KOPT-K1 (cell line): ENCODE data around the gene ACER3.
"Not testable (repeated sequence)": the region's sequence is repeated elsewhere in the genome, so short reads cannot be mapped to it uniquely, and the experiment has no call there.

Experiments used
- H3K27ac ChIP-seq: fragments of 200-600 bp; sonication (generic); 2 replicates; pipeline ENCODE4 v1.5.1; 2016; ENCODE audit warnings: antibody characterized with exemption, mild to moderate bottlenecking, low read depth, low read length; ENCODE audit not compliant: poor library complexity, severe bottlenecking
- H3K36me3 ChIP-seq: fragments of 200-600 bp; sonication (generic); 2 replicates; pipeline ENCODE4 v1.5.1; 2017; ENCODE audit warnings: antibody characterized with exemption, mild to moderate bottlenecking, low read length, moderate library complexity; ENCODE audit not compliant: insufficient read depth
- H3K9me3 ChIP-seq: fragments of 200-600 bp; sonication (generic); 2 replicates; pipeline ENCODE4 v1.5.1; 2017; ENCODE audit warnings: antibody characterized with exemption, low read length, mild to moderate bottlenecking; ENCODE audit not compliant: insufficient read depth, poor library complexity, severe bottlenecking

Gene ACER3

GRCh38 chr11:77009533-77010160, 148.9 kb downstream of the ACER3 start:
- Histone ChIP-seq H3K27ac (no peak overlapping the region), H3K36me3 (no peaks in the 10 kb centered on the region), H3K9me3 (no peaks in the 10 kb centered on the region)

DNA sequence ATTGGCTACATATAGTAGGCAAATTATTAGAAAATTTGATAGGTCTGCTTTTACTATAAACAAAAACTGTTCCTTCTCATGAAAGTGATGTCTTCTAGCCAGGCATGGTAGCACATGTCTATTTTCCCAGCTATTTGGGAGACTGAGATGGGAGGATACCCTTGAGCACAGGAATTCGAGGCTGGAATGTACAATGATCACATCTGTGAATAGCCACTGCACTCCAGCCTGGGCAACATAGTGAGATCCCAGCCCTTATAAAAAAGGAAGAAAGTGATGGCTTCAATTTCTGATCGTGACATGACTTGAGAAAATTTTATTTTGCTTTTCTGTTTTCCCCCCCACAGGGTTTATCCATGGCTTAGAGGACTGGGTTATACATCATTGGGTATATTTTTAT, 154.0 kb downstream of the ACER3 start:
- Histone ChIP-seq H3K27ac (no peak overlapping the region), H3K36me3 (no peaks in the 10 kb centered on the region), H3K9me3 (no peaks in the 10 kb centered on the region)

- H3K36me3 ChIP-seq, result not testable (repeated sequence)
Measured at GRCh38 chr11:77018396-77018924, 157.7 kb downstream of the ACER3 start.

GRCh38 chr11:77019976-77020595, 159.4 kb downstream of the ACER3 start:
- H3K36me3 ChIP-seq, result 0 out of 2 replicates have a peak, but pooled peaks cover 4% of the 10 kb centered on the region
- no peak overlapping the region for H3K27ac ChIP-seq
- H3K9me3 ChIP-seq, result no peaks in the 10 kb centered on the region

More at GRCh38 chr11:77018396-77018924, 157.7 kb downstream of the ACER3 start:
- H3K9me3 ChIP-seq, H3K27ac ChIP-seq: not testable (repeated sequence)

DNA sequence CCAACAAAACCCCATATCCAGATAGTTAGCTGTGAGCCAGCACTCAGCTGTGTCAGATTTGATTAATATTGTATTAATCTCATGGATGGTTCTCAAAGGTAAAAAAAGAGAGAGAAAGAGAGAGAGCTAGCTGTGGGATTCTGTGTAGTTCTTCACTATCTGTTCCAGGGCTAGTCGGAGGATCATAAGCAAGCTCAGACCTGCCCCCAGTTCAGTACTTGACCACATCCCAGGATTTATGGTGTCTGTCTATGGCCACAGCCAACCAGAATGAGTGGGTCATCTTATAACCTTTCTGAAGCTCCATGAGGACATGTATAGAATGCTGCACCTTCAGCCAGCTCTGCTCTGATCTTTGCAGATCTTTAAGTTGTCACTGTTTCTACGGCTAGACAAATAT, 160.0 kb downstream of the ACER3 start:
- no peak overlapping the region for H3K27ac ChIP-seq
- H3K9me3 ChIP-seq, result no peaks in the 10 kb centered on the region
- H3K36me3 ChIP-seq, result 0 out of 2 replicates have a peak, but pooled peaks cover 4% of the 10 kb centered on the region

DNA sequence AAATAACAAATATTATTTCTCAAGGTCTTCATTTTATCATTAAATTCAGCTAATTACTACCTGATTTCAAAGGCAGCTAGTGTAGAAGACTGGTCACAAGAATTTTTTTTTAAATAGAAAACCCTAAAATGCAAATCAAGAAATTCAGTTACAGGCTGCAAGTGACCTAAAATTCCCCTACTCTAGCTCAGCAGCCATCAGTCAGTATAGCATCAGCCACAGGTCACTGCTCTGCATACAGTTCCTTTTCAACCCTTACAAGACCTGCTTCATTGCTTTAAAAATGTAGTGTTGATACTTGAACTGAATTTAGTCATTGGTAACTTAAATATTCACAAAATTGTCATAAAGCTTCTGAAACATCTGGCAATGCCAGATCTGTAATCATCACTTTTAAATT, 164.0 kb downstream of the ACER3 start:
- Histone ChIP-seq H3K9me3 (no peaks in the 10 kb centered on the region), H3K36me3 (0 out of 2 replicates have a peak, but pooled peaks cover 4% of the 10 kb centered on the region), H3K27ac (no peak overlapping the region)

DNA sequence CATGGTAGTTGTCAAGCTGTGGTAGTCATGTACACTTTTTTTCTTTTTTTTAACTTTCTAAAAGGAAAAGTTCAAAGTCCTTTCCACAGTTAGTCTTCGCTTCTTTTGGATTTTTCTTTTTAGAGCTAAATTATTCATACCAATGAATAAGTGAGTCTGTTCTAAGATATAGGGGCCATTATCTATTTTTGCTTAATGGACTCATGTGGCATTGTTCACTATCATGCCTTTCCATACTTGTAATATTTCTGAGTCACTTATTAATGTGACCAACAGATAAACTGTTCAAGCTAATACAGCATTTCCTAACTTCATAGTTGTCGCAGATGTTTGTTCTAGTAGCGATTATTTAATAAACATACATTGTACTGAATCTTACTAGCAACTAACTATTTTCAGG, 165.5 kb downstream of the ACER3 start:
- Histone ChIP-seq H3K27ac (no peak overlapping the region), H3K36me3 (no peaks in the 10 kb centered on the region), H3K9me3 (no peaks in the 10 kb centered on the region)

DNA sequence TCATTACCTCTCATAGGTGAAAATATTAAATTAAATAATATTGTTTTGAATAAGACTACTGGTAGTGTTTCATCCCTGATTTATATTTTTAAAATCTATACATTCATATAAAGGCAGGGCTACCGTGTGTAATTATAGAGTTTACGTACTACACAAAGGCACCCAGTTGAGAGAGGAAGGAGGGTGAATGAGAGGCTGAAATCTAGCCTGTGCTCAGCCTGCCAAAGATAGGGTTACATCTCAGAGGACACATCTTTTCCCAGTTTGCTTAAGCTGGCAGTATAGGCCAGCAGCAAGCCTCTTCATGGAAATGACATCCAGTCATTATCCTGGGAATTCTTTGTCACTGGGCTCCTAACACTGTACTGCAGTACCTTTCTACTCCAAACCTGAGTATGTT, 166.0 kb downstream of the ACER3 start:
- no peaks in the 10 kb centered on the region for H3K9me3 ChIP-seq
- H3K27ac ChIP-seq, result no peak overlapping the region
- no peaks in the 10 kb centered on the region for H3K36me3 ChIP-seq

GRCh38 chr11:77027275-77027674, 166.6 kb downstream of the ACER3 start:
- H3K36me3 ChIP-seq, result no peaks in the 10 kb centered on the region
- no peak overlapping the region for H3K27ac ChIP-seq

GRCh38 chr11:77029829-77030228, 169.1 kb downstream of the ACER3 start:
- no peak overlapping the region for H3K27ac ChIP-seq
- H3K9me3 ChIP-seq, result no peaks in the 10 kb centered on the region
- H3K36me3 ChIP-seq, result no peaks in the 10 kb centered on the region

More at GRCh38 chr11:77027275-77027674, 166.6 kb downstream of the ACER3 start:
- H3K9me3 ChIP-seq, result no peaks in the 10 kb centered on the region

DNA sequence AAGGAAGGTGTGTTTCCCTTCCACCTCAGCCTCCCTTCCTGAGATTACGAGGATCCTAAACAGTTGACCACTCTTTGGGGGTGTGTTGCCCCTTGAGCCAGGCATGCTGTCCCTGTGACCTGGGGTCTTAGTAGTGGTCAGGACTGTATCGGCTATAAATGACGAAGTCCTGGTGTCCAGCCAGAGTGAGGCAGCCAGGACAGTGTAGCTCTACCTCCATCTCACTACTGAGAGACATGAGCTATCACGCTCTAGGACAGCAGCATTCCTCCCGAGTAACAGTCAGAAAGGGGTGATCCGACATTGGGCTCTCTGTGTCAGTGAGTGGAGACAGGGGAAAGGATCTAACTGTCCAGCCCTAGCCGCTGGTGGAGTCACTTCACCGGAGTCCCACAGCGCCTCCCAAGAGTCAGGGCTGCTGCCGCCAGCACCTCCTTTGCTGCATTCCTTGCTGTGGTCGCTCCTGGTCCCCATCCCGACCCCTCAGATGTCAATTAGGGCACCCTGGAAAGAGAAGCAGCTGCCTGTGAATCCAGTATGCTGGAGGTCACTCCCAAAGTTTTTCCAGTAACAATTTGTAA, 170.2 kb downstream of the ACER3 start:
- Histone ChIP-seq H3K9me3 (no peaks in the 10 kb centered on the region), H3K27ac (no peak overlapping the region), H3K36me3 (no peaks in the 10 kb centered on the region)

GRCh38 chr11:77031599-77031998, 170.9 kb downstream of the ACER3 start:
- no peak overlapping the region for H3K27ac ChIP-seq
- H3K36me3 ChIP-seq, result no peaks in the 10 kb centered on the region
- no peaks in the 10 kb centered on the region for H3K9me3 ChIP-seq

- Histone ChIP-seq H3K36me3 (no peaks in the 10 kb centered on the region), H3K27ac (no peak overlapping the region), H3K9me3 (no peaks in the 10 kb centered on the region)
Measured at GRCh38 chr11:77035039-77035438, 174.3 kb downstream of the ACER3 start.

- no peaks in the 10 kb centered on the region for H3K36me3 ChIP-seq
- H3K9me3 ChIP-seq, result no peaks in the 10 kb centered on the region
- no peak overlapping the region for H3K27ac ChIP-seq
Measured at GRCh38 chr11:77035580-77035979, 174.9 kb downstream of the ACER3 start.

GRCh38 chr11:77036398-77036797, 175.7 kb downstream of the ACER3 start:
- no peak overlapping the region for H3K27ac ChIP-seq
- H3K9me3 ChIP-seq, result no peaks in the 10 kb centered on the region
- no peaks in the 10 kb centered on the region for H3K36me3 ChIP-seq
